Choroid plexus epithelial cell (primary cell): ENCODE results near the gene FSTL4.

ENCODE experiments used
- DNase-seq: peaks from one replicate; pipeline ENCODE4 v3.0.0-alpha.2; 2010; ENCODE audit warnings: low read depth
- H3K4me3 ChIP-seq: 2 replicates; pipeline ENCODE4 v1.5.1; 2011; ENCODE audit warnings: low read depth, mild to moderate bottlenecking, control low read depth, low read length, moderate library complexity
- CTCF ChIP-seq: conservative IDR thresholded peaks from 2 replicates; pipeline ENCODE4 v1.5.1; 2011; ENCODE audit warnings: low read depth, mild to moderate bottlenecking, control low read depth, inconsistent platforms, low read length, moderate library complexity

Gene FSTL4

GRCh38 chr5:133478199-133478985, 133.9 kb downstream of the FSTL4 start:
- no peak for TF ChIP-seq CTCF
- no peak overlapping the region for H3K4me3 ChIP-seq
- no peak for DNase-seq

DNA sequence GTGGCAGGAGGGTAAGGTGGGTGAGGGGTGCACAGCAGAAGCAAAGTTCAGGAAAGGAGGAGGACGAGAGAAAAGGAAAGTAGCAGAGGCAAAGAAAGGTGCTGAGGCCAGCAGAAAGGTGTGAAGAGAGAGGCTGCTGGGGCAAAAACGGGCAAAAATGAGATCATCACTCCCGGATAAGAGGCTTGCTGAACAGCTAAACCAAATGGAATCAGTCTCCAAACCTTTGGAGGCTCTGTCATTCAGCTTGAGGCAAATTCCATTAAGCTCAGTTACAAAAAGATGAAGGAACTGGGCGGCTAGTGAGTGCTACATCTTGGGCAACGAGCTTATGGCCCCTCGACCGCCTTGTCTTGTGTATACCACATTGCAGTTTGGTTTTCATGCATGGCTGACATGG, 136.4 kb downstream of the FSTL4 start:
- no peak for TF ChIP-seq CTCF

DNA sequence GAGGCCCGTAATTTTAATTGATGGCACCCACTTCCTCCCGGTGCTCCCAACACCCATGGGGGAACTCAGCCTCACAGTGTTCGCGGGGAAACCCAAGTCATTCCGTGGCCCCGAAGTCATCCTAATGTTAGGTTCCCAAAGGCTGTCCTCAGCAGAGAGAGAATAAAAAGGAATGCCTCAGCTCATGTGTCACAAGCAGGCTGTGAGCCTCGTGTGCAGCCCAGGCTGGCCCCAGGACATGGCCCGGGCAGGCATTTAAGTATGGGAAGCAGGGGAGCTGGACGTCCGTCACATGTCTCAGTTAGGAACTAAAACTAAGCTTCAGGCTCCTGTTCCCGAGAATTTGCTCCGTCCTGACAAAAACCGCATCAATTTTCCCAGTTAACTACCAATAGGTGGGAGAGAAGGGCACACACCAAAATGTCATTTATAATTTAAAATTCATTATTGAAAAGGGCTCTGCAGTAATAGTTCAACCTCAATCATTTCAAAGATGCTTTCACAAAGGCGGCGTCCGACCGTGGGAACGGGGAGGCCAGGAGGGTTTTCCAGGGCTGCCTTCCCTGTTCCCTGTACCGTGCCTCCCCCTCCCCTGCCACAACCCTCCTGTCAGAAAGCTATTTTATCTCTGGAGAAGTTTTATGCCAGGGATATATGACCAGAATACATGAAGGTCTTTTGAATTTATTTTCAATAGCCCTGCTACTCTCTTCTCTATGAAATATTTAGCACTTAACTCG, 137.3 kb downstream of the FSTL4 start:
- no peak overlapping the region for H3K4me3 ChIP-seq
- DNase-seq = no peak
- no peak for TF ChIP-seq CTCF

More for the DNA sequence above, 136.4 kb downstream of the FSTL4 start:
- no peak overlapping the region for H3K4me3 ChIP-seq
- DNase-seq = no peak

- no peak for DNase-seq
- no peak for TF ChIP-seq CTCF
- no peak overlapping the region for H3K4me3 ChIP-seq
Observed at GRCh38 chr5:133473291-133473690, 139.1 kb downstream of the FSTL4 start.

DNA sequence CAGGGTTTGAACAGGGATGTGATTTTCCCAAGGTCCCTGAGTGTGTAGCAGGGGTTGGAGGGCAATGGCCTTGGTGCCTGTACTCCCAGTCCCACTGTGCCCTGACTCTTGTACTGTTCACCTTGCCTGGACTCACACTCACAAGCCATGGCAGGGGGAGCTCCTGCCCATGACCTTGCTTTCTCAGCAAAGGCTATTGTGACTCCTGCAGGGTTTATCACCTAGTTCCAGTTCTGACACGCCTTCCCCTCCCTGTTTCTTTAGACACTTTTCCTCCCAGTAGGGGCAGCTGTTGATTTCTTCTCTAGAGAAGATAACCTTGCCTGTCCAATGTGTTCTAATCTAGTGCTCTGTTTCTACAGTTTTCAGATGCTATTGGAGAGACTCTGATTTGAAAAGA, 139.5 kb downstream of the FSTL4 start:
- no peak for TF ChIP-seq CTCF
- DNase-seq = no peak
- no peak overlapping the region for H3K4me3 ChIP-seq

GRCh38 chr5:133471699-133472098, 140.6 kb downstream of the FSTL4 start:
- no peak for DNase-seq
- no peak for TF ChIP-seq CTCF
- no peak overlapping the region for H3K4me3 ChIP-seq
